Measurements from ENCODE around the gene ZNF513.

- no peak for TF ChIP-seq CTCF (IDR thresholded peaks at IDR 0.05)
- no peak for TF ChIP-seq EZH2 (IDR thresholded peaks at IDR 0.05; ENCODE audit: borderline replicate concordance, insufficient read depth, low read depth, low read length, poor library complexity, severe bottlenecking)
These were observed 16.6 kb downstream of the ZNF513 start for GRCh38 chr2:27363933-27364332.
